Fibroblast of villous mesenchyme (primary cell): Measurements from ENCODE around the gene PRELID1. TPM values are rescaled to one million over a fixed set of nuclear protein-coding genes. Genes with fewer than 3 reads are reported as not detected.
"Not testable (repeated sequence)": the region's sequence is repeated elsewhere in the genome, so short reads cannot be mapped to it uniquely, and the experiment has no call there.

ENCODE experiments used
- DNase-seq: peaks from one replicate; pipeline ENCODE4 v3.0.0-alpha.2; 2010; ENCODE audit warnings: low read depth
- H3K4me3 ChIP-seq: 2 replicates; pipeline ENCODE4 v1.5.1; 2011; ENCODE audit warnings: low read depth, mild to moderate bottlenecking, low read length
- total RNA-seq: library from RNA; depleted of rRNA; stranded (reverse); fragments of >200 nt; gene quantifications from 2 replicates; pipeline ENCODE4 v1.2.3, GENCODE V29; 2012
- TF ChIP-seq, protein P1 (sequence below): IDR thresholded peaks from 2 replicates; pipeline ENCODE4 v1.5.1; 2012; ENCODE audit warnings: low read depth, mild to moderate bottlenecking, low read length; ENCODE audit not compliant: insufficient read depth

PRELID1 gene, protein sequence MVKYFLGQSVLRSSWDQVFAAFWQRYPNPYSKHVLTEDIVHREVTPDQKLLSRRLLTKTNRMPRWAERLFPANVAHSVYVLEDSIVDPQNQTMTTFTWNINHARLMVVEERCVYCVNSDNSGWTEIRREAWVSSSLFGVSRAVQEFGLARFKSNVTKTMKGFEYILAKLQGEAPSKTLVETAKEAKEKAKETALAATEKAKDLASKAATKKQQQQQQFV
- total RNA-seq, result 122 TPM in 2 replicates

DNA sequence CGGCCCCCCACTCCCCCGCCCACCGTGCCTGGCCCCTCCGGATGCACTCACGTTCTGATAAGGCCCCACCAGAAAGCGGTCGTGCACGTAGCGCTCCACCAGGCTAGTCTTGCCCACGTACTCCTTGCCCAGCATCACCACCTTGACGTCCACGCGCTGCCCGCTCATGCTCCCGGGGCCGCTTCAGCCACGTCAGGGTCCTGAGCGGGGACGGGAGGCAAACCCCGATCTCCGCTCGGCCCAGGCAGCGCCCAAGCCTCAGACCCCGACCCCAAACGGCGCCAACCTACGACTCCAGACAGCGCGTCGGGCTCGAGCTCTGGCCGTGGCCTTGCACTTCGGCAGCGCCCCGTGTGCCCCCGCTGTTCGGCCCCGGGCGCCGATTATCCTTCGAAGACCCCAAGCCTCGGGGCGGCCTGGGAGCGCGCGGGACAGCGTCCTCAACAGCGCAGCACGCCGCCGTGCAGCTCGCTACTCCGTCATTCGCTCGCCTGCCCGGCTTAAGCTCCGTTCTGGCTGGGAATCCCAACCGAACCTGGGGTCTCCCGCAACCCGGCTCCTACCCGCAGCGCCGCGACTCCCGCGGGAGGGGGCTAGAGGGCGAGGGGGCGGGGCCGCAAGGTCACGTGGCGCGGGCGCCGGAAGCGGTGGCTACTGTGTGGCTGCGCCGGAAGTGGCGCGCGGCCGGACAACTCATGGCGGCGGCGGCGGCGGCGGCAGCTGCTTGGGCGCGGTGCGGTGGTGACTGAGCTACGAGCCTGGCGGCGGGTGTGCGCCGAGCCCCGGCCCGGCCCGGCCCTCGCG, at the start of gene PRELID1, which contains the start of gene RAB24:
PRELID1 (plus strand) TSS at position 679 of the 804 bp plus-strand sequence. CDS start 187 bp downstream, outside the sequence.
RAB24 (minus strand) TSS at position 599 of the 804 bp plus-strand sequence; CDS start at position 168, 431 bp downstream.
- DNase-seq, result peak; percentile 85
- H3K4me3 ChIP-seq, result peak within 1 kb of the TSS; percentile 91
- TF ChIP-seq, protein P1, sequence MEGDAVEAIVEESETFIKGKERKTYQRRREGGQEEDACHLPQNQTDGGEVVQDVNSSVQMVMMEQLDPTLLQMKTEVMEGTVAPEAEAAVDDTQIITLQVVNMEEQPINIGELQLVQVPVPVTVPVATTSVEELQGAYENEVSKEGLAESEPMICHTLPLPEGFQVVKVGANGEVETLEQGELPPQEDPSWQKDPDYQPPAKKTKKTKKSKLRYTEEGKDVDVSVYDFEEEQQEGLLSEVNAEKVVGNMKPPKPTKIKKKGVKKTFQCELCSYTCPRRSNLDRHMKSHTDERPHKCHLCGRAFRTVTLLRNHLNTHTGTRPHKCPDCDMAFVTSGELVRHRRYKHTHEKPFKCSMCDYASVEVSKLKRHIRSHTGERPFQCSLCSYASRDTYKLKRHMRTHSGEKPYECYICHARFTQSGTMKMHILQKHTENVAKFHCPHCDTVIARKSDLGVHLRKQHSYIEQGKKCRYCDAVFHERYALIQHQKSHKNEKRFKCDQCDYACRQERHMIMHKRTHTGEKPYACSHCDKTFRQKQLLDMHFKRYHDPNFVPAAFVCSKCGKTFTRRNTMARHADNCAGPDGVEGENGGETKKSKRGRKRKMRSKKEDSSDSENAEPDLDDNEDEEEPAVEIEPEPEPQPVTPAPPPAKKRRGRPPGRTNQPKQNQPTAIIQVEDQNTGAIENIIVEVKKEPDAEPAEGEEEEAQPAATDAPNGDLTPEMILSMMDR, result peak; percentile 25

DNA sequence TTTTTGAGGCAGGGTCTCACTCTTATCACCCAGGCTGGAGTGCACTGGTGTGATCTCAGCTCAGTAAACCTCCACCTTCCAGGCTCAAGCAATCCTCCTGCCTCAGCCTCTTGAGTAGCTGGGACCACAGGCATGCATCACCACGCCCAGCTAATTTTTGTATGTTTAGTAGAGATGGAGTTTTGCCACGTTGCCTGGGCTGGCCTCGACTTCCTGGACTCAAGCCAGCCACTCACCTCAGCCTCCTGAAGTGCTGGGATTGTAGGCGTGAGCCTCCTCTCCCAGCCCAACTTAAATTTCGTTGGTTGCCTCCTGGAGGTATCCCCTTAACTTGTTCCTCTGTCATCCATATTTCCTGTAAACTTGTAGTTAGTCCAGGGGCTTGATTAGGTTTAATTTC, 47.3 kb upstream of the PRELID1 start:
- H3K4me3 ChIP-seq, result no peak overlapping the region
- TF ChIP-seq, protein P1, result no peak
- no peak for DNase-seq

DNA sequence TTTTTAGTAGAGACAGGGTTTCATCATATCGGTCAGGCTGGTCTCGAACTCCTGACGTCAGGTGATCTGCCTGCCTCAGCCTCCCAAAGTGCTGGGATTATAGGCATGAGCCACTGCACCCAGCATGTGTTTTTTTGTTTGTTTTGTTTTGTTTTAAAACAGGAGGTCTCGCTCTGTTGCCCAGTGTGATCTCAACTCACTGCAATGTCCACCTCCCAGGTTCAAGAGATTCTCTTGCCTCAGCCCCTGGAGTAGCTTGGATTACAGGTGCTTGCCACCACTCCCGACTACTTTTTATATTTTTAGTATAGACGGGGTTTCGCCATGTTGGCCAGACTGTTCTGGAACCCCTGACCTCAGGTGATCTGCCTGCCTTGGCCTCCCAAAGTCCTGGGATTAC, 44.9 kb upstream of the PRELID1 start:
- not testable (repeated sequence) for DNase-seq

DNA sequence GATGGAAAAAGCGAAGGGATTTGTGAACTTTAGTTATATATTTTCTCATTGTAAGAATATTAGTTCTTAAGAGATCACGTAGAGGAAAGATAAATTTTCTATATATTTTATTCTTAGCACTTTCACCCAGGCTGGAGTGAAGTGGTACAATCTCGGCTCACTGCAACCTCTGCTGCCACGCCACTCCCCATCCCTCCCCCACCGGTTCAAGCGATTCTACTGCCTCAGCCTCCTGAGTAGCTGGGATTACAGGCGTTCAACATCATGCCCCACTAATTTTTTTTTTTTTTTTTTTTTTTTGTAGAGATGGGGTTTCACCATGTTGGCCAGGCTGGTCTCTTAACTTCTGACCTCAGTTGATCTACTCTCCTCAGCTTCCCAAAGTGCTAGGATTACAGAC, 42.6 kb upstream of the PRELID1 start:
- DNase-seq, result no peak
- no peak overlapping the region for H3K4me3 ChIP-seq
- TF ChIP-seq, protein P1, result no peak

More for the DNA sequence above, 44.9 kb upstream of the PRELID1 start:
- not testable (repeated sequence) for H3K4me3 ChIP-seq

DNA sequence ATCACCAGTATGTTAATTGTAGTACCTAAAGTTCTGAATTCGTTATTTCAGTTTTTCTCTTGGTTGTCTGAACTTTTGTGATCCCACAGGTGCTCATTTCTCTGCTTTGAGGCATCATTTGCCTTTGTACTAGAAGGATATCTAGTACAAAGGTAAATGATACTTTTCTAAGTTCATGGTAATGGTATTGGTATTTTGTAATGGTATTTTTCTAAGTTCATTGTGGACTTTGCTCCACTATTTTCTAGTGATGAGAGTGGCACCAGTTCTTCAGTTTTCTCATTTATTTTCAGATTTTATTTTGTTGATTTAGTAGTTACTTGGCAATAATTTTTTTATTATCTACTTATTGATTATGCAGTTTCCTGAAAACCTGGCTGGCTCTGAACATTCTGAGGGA, 42.1 kb upstream of the PRELID1 start:
- no peak overlapping the region for H3K4me3 ChIP-seq
- TF ChIP-seq, protein P1, result no peak

DNA sequence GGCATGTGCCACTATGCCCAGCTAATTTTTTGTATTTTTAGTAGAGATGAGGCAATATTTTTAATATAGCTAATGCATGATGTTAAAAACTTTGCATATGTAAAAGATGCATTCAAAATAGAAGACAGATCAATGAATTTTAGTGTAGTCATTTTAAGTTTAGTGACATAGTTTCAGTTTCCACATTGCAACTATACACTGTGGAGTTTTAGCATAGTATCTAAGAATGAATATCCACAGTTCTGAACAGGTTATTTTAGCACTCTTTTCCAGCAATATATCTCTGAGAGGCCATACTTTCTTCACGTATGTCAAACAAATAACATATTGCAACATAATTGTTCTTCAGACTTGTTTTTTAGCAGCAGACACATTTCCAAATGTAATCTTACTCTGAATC, 39.4 kb upstream of the PRELID1 start:
- DNase-seq, result peak; percentile 25
- H3K4me3 ChIP-seq, result no peak overlapping the region
- TF ChIP-seq, protein P1, result no peak

More for the DNA sequence above, 42.1 kb upstream of the PRELID1 start:
- no peak for DNase-seq

DNA sequence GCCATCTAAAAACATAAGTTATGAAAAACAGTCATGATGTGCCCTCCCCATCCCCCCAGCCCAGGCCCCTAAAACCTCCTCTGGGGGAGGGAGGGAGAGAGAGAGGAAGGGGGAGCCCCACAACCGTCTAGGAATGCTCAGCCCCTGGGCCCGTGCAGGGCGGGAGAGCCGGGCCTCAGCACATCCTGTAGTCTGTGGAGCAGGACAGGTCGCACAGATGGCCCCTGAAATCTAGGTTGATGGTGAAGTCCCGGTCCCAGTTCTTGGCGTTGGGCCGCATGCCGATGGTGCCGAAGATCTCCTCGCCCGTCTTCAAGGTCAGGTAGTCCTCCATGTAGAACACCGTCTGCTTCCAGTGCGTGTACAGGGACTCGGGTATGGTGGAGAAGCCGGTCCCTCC, 38.2 kb upstream of the PRELID1 start:
- no peak overlapping the region for H3K4me3 ChIP-seq
- no peak for DNase-seq
- TF ChIP-seq, protein P1, result no peak
